Right lobe of liver (tissue), 6 donors: ENCODE data around the gene PIWIL4. TPM values are rescaled to one million over a fixed set of nuclear protein-coding genes. Genes with fewer than 3 reads are reported as not detected.
"Not testable (repeated sequence)": the region's sequence is repeated elsewhere in the genome, so short reads cannot be mapped to it uniquely, and the experiment has no call there.

Source experiments
- ATAC-seq, 4 donors: fragments of 200-7000 bp; cut with Tn5 transposase; one replicate each; pipeline ENCODE4 v1.9.1; 2020; ENCODE audit warnings: mild to moderate bottlenecking in 4 of 4, moderate library complexity in 4 of 4
- DNase-seq, 3 donors: peaks; one replicate each; pipeline ENCODE4 v3.0.0-alpha.2; 2020
- H3K27ac ChIP-seq, 3 donors: fragments of 200-600 bp; one replicate each; pipeline ENCODE4 v1.8.0; 2022
- H3K27me3 ChIP-seq, 2 donors: fragments of 200-600 bp; one replicate each; pipeline ENCODE4 v1.8.0; 2022
- H3K36me3 ChIP-seq, 4 donors: fragments of 200-600 bp; sonication (generic) in 1 of 4; one replicate each; pipeline versions ENCODE4 v1.5.1 to v1.8.0; 2017 to 2022; ENCODE audit warnings: control low read depth in 1 of 4
- H3K4me1 ChIP-seq, 4 donors: fragments of 200-600 bp; sonication (generic) in 1 of 4; one replicate each; pipeline versions ENCODE4 v1.5.1 to v1.8.0; 2017 to 2022; ENCODE audit warnings: control low read depth in 1 of 4
- H3K4me3 ChIP-seq, 3 donors: fragments of 200-600 bp; one replicate each; pipeline ENCODE4 v1.8.0; 2022
- H3K9me3 ChIP-seq, 4 donors: fragments of 200-600 bp; sonication (generic) in 1 of 4; one replicate each; pipeline versions ENCODE4 v1.5.1 to v1.8.0; 2017 to 2022; ENCODE audit warnings: control low read depth in 1 of 4
- POLR2A ChIP-seq: fragments of 450-650 bp; IDR thresholded peaks from one replicate; pipeline ENCODE4 v1.6.1; 2017; ENCODE audit warnings: antibody characterized with exemption, mild to moderate bottlenecking
- WGBS: methylation state at CpG from one replicate; pipeline ENCODE4 v1.1.6; 2018; ENCODE audit warnings: low coverage, low lambda C conversion rate; ENCODE audit not compliant: insufficient coverage; ENCODE audit errors: missing lambda C conversion rate; 5-methylcytosine and 5-hydroxymethylcytosine counted together
- intact Hi-C, 2 donors: fragments of 100-400 bp; cut with DNase I; formaldehyde crosslinking; loops; one replicate each; pipeline versions ENCODE4 v1.11.2 to v1.14.1; 2022
- total RNA-seq, 6 experiments: library from RNA; depleted of rRNA in 2 of 6; stranded (reverse); fragments of >200 nt in 2 of 6; fragmentation: NEBNext Ultra II Directional in 3 of 6; extraction: Animal tissue kit (Norgen Biotek cat#: 25700) in 3 of 6; gene quantifications; one replicate each; pipeline versions ENCODE4 v1.1.0 to v1.2.4, GENCODE V29; 2016 to 2023
- TF ChIP-seq, protein P1 (sequence below), 4 donors: fragments of 200-600 bp in 3 of 4; fragments of 450-650 bp in 1 of 4; IDR thresholded peaks; one replicate each; pipeline versions ENCODE4 v1.5.1 to v1.8.0; 2016 to 2022; ENCODE audit warnings: antibody characterized with exemption in 4 of 4, mild to moderate bottlenecking in 2 of 4
- donor health status: DM: no; HTN: yes; CAD: no.
- donor health status: DM: no; HTN: no; CAD: no.
- donor health status: DM: no; HTN: no; CAD: no.
- donor health status: DM: no; HTN: yes; CAD: no.
- donor health status: DM: no; HTN: yes; CAD: no.

The PIWIL4 gene
- total RNA-seq, 6 experiments from 2014 or later: 0.12 to 0.71 (median 0.51) TPM

DNA sequence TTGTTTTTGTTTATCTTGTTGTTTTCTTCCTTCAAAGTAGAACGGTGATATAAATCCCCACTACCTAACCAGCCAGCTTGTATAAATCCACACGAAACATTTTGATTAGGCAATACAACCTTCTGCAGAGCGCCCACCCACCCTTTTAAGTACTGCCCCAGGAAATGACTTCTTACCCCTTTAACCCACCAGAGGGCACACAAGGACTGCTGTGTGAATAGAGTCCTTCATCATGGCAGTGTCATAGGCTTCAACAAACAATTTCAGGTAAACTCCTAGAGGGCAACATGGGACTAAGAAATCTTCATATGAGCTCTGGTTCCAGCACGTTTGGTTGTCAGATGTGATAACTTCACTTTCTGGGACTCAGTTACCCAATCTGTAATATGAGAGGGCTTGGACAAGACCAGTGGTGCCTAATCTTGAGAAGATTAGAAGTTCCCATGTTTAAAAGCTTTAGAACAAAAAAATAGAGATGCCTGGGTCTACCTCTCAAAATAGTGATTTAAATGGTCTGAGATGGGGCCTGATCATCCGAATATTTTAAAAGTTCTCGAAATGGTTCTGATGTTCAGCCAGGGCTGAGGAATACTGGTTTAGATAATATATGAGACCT is 56.1 kb downstream of the PIWIL4 start:
- peak; percentile 99 to 100 (median 100) for ATAC-seq
- H3K9me3 ChIP-seq: no peaks in the 10 kb centered on the region
- H3K4me1 ChIP-seq: no peaks in the 10 kb centered on the region
- no peak overlapping the region for H3K4me3 ChIP-seq
- peak in 1 of 3 donors; percentile 56 for DNase-seq
- TF ChIP-seq, protein P1, sequence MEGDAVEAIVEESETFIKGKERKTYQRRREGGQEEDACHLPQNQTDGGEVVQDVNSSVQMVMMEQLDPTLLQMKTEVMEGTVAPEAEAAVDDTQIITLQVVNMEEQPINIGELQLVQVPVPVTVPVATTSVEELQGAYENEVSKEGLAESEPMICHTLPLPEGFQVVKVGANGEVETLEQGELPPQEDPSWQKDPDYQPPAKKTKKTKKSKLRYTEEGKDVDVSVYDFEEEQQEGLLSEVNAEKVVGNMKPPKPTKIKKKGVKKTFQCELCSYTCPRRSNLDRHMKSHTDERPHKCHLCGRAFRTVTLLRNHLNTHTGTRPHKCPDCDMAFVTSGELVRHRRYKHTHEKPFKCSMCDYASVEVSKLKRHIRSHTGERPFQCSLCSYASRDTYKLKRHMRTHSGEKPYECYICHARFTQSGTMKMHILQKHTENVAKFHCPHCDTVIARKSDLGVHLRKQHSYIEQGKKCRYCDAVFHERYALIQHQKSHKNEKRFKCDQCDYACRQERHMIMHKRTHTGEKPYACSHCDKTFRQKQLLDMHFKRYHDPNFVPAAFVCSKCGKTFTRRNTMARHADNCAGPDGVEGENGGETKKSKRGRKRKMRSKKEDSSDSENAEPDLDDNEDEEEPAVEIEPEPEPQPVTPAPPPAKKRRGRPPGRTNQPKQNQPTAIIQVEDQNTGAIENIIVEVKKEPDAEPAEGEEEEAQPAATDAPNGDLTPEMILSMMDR (IDR thresholded peaks at IDR 0.05): peak; percentile 71 to 88 (median 79)
- TF ChIP-seq POLR2A: no peak
- no peaks in the 10 kb centered on the region for H3K27me3 ChIP-seq
- 16% methylated on average over 6 of the region's 6 CpGs for WGBS
- intact Hi-C loops: loop anchor here in 1 of 2 donors (10.0 kb wide), 1 partner anchor 342 kb away; no protein-coding TSS in a partner anchor
- no peak overlapping the region for H3K27ac ChIP-seq
- no peaks in the 10 kb centered on the region for H3K36me3 ChIP-seq

DNA sequence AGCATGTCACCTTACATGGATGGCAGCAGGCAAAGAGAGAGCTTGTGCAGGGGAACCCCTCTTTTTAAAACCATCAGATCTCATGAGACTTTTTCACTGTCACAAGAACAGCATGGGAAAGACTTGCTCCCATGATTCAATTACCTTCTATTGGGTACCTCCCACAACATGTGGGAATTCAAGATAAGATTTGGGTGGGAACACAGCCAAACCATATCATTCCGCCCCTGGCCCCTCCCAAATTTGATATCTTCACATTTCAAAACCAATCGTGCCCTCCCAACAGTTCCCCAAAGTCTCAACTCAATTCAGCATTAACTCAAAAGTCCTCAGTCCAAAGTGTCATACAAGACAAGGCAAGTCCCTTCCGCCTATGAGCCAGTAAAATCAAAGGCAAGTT is 58.3 kb downstream of the PIWIL4 start:
- WGBS: 46% methylated on average over 3 of the region's 3 CpGs
- H3K4me1 ChIP-seq, H3K9me3 ChIP-seq, ATAC-seq, H3K27ac ChIP-seq, H3K27me3 ChIP-seq, DNase-seq, H3K36me3 ChIP-seq, H3K4me3 ChIP-seq: not testable (repeated sequence)
- intact Hi-C loops: loop anchor here in 1 of 2 donors (10.0 kb wide), 1 partner anchor 339 kb away; no protein-coding TSS in a partner anchor

DNA sequence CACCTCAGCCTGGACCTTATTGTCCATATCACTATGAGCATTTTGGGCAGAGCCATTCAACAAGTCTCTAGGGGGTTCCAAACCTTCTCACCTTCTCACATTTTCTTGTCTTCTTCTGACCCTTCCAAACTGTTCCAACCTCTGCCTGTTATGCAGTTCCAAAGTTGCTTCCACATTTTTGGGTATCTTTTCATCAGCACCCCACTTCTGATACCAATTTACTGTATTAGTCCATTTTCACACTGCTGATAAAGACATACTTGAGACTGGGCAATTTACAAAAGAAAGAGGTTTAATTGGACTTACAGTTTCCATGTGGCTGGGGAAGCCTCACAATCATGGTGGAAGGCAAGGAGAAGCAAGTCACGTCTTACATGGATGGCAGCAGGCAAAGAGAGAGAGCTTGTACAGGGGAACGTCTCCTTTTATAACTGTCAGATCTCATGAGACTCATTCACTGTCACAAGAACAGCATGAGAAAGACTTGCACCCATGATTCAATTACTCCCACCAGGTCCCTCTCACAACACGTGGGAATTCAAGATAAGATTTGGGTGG is 59.9 kb downstream of the PIWIL4 start:
- not testable (repeated sequence) for DNase-seq, H3K27ac ChIP-seq, ATAC-seq, H3K4me1 ChIP-seq, H3K4me3 ChIP-seq, H3K36me3 ChIP-seq, H3K27me3 ChIP-seq, H3K9me3 ChIP-seq
- 57% methylated on average over 3 of the region's 3 CpGs for WGBS
- intact Hi-C loops: loop anchor here in 1 of 2 donors (10.0 kb wide), 1 partner anchor 338 kb away; no protein-coding TSS in a partner anchor

DNA sequence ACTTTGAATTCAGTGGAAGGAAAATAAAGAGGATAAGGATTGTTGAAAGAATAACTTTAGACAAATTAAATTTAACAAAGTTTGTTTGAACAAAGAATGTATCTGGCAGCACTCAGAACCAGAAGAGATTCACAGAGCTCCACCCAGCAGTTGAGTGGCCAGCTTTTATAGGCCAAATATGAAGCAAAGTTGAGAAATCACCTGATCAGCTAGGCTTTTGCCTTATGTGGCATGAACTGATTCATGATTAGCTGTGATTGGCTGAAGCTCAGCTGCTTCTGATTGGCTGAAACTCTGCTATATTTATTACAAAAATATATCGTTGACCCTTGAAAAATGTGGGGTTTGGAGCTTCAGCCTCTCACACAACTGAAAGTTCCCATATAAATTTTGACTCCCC is 62.6 kb downstream of the PIWIL4 start:
- no peak for TF ChIP-seq POLR2A
- TF ChIP-seq, protein P1 (IDR thresholded peaks at IDR 0.05): no peak
- 29% methylated on average over 1 of the region's 1 CpG for WGBS
- Histone ChIP-seq H3K4me1 (no peaks in the 10 kb centered on the region), H3K27ac (no peak overlapping the region), H3K27me3 (no peaks in the 10 kb centered on the region), H3K4me3 (no peak overlapping the region), H3K9me3 (no peaks in the 10 kb centered on the region), H3K36me3 (no peaks in the 10 kb centered on the region)
- intact Hi-C loops: loop anchor here in 1 of 2 donors (10.0 kb wide), 1 partner anchor 335 kb away; no protein-coding TSS in a partner anchor
- ATAC-seq: no peak
- DNase-seq: no peak

DNA sequence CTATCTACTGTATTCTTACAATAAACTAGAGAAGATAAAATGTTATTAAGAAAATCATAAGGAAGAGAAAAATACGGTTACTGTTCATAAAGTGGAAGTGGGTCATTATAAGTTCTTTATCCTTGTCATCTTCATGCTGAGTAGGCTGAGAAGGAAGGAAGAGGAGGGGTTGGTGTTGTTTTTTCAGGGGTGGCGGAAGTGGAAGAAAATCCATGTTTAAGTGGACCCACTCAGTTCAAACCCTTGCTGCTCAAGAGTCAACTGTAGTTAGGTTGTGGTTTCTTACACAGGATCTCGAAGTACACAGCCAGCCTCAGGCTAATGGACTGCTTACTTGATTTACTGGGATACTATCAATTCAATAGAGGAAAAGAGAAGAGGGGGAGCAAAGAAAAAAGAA is 63.1 kb downstream of the PIWIL4 start:
- Histone ChIP-seq H3K27ac (no peak overlapping the region), H3K9me3 (no peaks in the 10 kb centered on the region), H3K36me3 (no peaks in the 10 kb centered on the region), H3K4me1 (no peaks in the 10 kb centered on the region), H3K4me3 (no peak overlapping the region), H3K27me3 (no peaks in the 10 kb centered on the region)
- ATAC-seq (peak in 1 of 4 donors; percentile 22), DNase-seq (no peak)
- WGBS: 41% methylated on average over 3 of the region's 3 CpGs
- TF ChIP-seq POLR2A: no peak
- TF ChIP-seq, protein P1 (IDR thresholded peaks at IDR 0.05): no peak
- intact Hi-C loops: no loop called here
